ENCODE data around the gene KIF27. TPM values are rescaled to one million over a fixed set of nuclear protein-coding genes. Genes with fewer than 3 reads are reported as not detected.
"Not testable (repeated sequence)": the region's sequence is repeated elsewhere in the genome, so short reads cannot be mapped to it uniquely, and the experiment has no call there.

The KIF27 gene
- total and polyA plus RNA-seq, 10 of the 15 experiments (the other 5 are each of a cell fraction or from before 2014, with no cell fraction given): 0.64 to 3.3 (median 1.3) TPM

- in situ Hi-C loops (cut with MboI); H3K9me3 ChIP-seq (replicated peaks; ENCODE audit: control insufficient read depth, insufficient read depth, low read length); H3K27me3 ChIP-seq (replicated peaks in 1 of 2; ENCODE audit: control insufficient read depth in 2 of 2, insufficient read depth in 2 of 2, low read length in 1 of 2); H3K9ac ChIP-seq (ENCODE audit: control insufficient read depth, insufficient read depth, low read length); BruUV-seq (replicated peaks); H3K4me1 ChIP-seq (ENCODE audit: control insufficient read depth, insufficient read depth, low read length); RAD21 ChIA-PET (ENCODE audit: unreplicated experiment); intact Hi-C loops (cut with micrococcal nuclease; ENCODE audit: unreplicated experiment); H4K20me1 ChIP-seq (ENCODE audit: control insufficient read depth, insufficient read depth); SMC1A ChIA-PET (ENCODE audit: uncharacterized antibody, unreplicated experiment); H3K4me3 ChIP-seq; H2AFZ ChIP-seq (ENCODE audit: control insufficient read depth, low read depth, low read length); H3K36me3 ChIP-seq (ENCODE audit: control insufficient read depth in 2 of 2, insufficient read depth in 2 of 2, low read length in 1 of 2); DNase-seq (ENCODE audit: low read depth, low spot score); H3K79me2 ChIP-seq (ENCODE audit: control insufficient read depth, insufficient read depth, low read length); POLR2A ChIA-PET; H3K4me2 ChIP-seq (ENCODE audit: control insufficient read depth, insufficient read depth); H3K27ac ChIP-seq (ENCODE audit: control insufficient read depth, insufficient read depth): not testable (repeated sequence)
- peak; percentile 89 for TF ChIP-seq ATF7 (IDR thresholded peaks at IDR 0.05; ENCODE audit: low read depth)
- peak; percentile 18; the same call in 1 of the 2 replicates for TF ChIP-seq MTA2 (IDR thresholded peaks at IDR 0.05; ENCODE audit: low read depth)
- peak; percentile 69 for FAIRE-seq
- CTCF ChIA-PET: interaction anchor here (1.0 kb wide), 1 partner anchor 229 kb away, joined by 3 read pairs; no protein-coding TSS in a partner anchor
- 63% methylated on average over 8 of the region's 8 CpGs for WGBS (ENCODE audit: insufficient coverage, insufficient replicate concordance, low lambda C conversion rate, missing lambda C conversion rate)
- peak; percentile 99 for ATAC-seq
These were observed 71.3 kb downstream of the KIF27 start for GRCh38 chr9:83849895-83850294.

GRCh38 chr9:83837070-83837643 is 84.1 kb downstream of the KIF27 start:
- WGBS (ENCODE audit: insufficient coverage, insufficient replicate concordance, low lambda C conversion rate, missing lambda C conversion rate): 70% methylated on average over 7 of the region's 7 CpGs
- SMC1A ChIA-PET (ENCODE audit: uncharacterized antibody, unreplicated experiment); H3K36me3 ChIP-seq (ENCODE audit: control insufficient read depth in 2 of 2, insufficient read depth in 2 of 2, low read length in 1 of 2); H2AFZ ChIP-seq (ENCODE audit: control insufficient read depth, low read depth, low read length); intact Hi-C loops (cut with micrococcal nuclease; ENCODE audit: unreplicated experiment); H3K9me3 ChIP-seq (replicated peaks; ENCODE audit: control insufficient read depth, insufficient read depth, low read length); H3K27me3 ChIP-seq (replicated peaks in 1 of 2; ENCODE audit: control insufficient read depth in 2 of 2, insufficient read depth in 2 of 2, low read length in 1 of 2); H3K79me2 ChIP-seq (ENCODE audit: control insufficient read depth, insufficient read depth, low read length); BruUV-seq (replicated peaks); H4K20me1 ChIP-seq (ENCODE audit: control insufficient read depth, insufficient read depth); RAD21 ChIA-PET (ENCODE audit: unreplicated experiment); H3K4me2 ChIP-seq (ENCODE audit: control insufficient read depth, insufficient read depth); H3K27ac ChIP-seq (ENCODE audit: control insufficient read depth, insufficient read depth); H3K4me3 ChIP-seq; in situ Hi-C loops (cut with MboI); H3K4me1 ChIP-seq (ENCODE audit: control insufficient read depth, insufficient read depth, low read length); POLR2A ChIA-PET; CTCF ChIA-PET; DNase-seq (ENCODE audit: low read depth, low spot score); H3K9ac ChIP-seq (ENCODE audit: control insufficient read depth, insufficient read depth, low read length): not testable (repeated sequence)
- FAIRE-seq (peak; percentile 97), ATAC-seq (peak; percentile 40; the same call in 2 of the 3 replicates)
- 0 out of 2 replicates have a peak, but pooled peaks have one; percentile 3 for TF ChIP-seq RAD21 (IDR thresholded peaks at IDR 0.05; ENCODE audit: insufficient read depth, low read depth, low read length)

- not testable (repeated sequence) for H3K9me3 ChIP-seq (replicated peaks; ENCODE audit: control insufficient read depth, insufficient read depth, low read length); FAIRE-seq
These were observed 90.7 kb downstream of the KIF27 start for GRCh38 chr9:83830426-83831071.

More at GRCh38 chr9:83830426-83831071, 90.7 kb downstream of the KIF27 start:
- H3K4me2 ChIP-seq (ENCODE audit: control insufficient read depth, insufficient read depth); H4K20me1 ChIP-seq (ENCODE audit: control insufficient read depth, insufficient read depth); in situ Hi-C loops (cut with MboI); SMC1A ChIA-PET (ENCODE audit: uncharacterized antibody, unreplicated experiment); H2AFZ ChIP-seq (ENCODE audit: control insufficient read depth, low read depth, low read length); H3K9ac ChIP-seq (ENCODE audit: control insufficient read depth, insufficient read depth, low read length); ATAC-seq; CTCF ChIA-PET; H3K27ac ChIP-seq (ENCODE audit: control insufficient read depth, insufficient read depth); H3K79me2 ChIP-seq (ENCODE audit: control insufficient read depth, insufficient read depth, low read length); H3K4me1 ChIP-seq (ENCODE audit: control insufficient read depth, insufficient read depth, low read length); BruUV-seq (replicated peaks); H3K36me3 ChIP-seq (ENCODE audit: control insufficient read depth in 2 of 2, insufficient read depth in 2 of 2, low read length in 1 of 2); RAD21 ChIA-PET (ENCODE audit: unreplicated experiment); POLR2A ChIA-PET; DNase-seq (ENCODE audit: low read depth, low spot score); H3K4me3 ChIP-seq; H3K27me3 ChIP-seq (replicated peaks in 1 of 2; ENCODE audit: control insufficient read depth in 2 of 2, insufficient read depth in 2 of 2, low read length in 1 of 2): not testable (repeated sequence)
- intact Hi-C loops (cut with micrococcal nuclease; ENCODE audit: unreplicated experiment): loop anchor here (5.0 kb wide), 1 partner anchor 77 kb away; no protein-coding TSS in a partner anchor
- 83% methylated on average over 5 of the region's 5 CpGs for WGBS (ENCODE audit: insufficient coverage, insufficient replicate concordance, low lambda C conversion rate, missing lambda C conversion rate)

Measured in GM12878 (cell line).